Gastroesophageal sphincter (tissue), 3 donors: Measurements from ENCODE around the gene TMCO4.

ENCODE experiments used
- EP300 ChIP-seq: sonication (generic); formaldehyde crosslinking; IDR thresholded peaks from one replicate; pipeline ENCODE4 v1.6.1; 2017; ENCODE audit warnings: antibody characterized with exemption, mild to moderate bottlenecking
- POLR2A ChIP-seq, 2 donors: fragments of 450-650 bp; IDR thresholded peaks; one replicate each; pipeline ENCODE4 v1.6.1; 2017; ENCODE audit warnings: antibody characterized with exemption in 2 of 2, mild to moderate bottlenecking in 2 of 2, moderate library complexity in 1 of 2
- TF ChIP-seq, protein P1 (sequence below), 4 experiments: fragments of 200-600 bp in 2 of 4; fragments of 450-650 bp in 2 of 4; sonication (generic) in 1 of 4; IDR thresholded peaks; one replicate each; pipeline ENCODE4 v1.5.1; 2017 to 2019; ENCODE audit warnings: antibody characterized with exemption in 4 of 4, mild to moderate bottlenecking in 2 of 4, moderate library complexity in 2 of 4

DNA sequence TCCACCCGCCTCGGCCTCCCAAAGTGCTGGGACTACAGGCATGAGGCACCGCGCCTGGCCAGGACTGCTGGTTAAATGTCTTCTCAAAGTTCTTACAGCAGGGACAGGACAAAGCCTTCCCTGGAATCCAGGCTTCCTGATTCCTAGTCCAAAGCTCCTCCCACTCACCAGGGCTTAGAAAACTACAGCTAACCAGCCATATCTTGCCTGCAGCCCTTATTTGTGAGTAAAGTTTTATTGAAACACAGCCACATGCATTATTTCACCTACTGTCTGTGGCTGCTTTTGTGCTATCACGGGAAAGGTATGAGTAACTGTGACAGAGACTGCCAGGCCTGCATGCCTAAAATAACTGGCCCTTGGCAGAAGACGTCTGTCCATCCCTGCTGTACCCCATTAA is 24.4 kb downstream of the TMCO4 start:
- TF ChIP-seq, protein P1, sequence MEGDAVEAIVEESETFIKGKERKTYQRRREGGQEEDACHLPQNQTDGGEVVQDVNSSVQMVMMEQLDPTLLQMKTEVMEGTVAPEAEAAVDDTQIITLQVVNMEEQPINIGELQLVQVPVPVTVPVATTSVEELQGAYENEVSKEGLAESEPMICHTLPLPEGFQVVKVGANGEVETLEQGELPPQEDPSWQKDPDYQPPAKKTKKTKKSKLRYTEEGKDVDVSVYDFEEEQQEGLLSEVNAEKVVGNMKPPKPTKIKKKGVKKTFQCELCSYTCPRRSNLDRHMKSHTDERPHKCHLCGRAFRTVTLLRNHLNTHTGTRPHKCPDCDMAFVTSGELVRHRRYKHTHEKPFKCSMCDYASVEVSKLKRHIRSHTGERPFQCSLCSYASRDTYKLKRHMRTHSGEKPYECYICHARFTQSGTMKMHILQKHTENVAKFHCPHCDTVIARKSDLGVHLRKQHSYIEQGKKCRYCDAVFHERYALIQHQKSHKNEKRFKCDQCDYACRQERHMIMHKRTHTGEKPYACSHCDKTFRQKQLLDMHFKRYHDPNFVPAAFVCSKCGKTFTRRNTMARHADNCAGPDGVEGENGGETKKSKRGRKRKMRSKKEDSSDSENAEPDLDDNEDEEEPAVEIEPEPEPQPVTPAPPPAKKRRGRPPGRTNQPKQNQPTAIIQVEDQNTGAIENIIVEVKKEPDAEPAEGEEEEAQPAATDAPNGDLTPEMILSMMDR (IDR thresholded peaks at IDR 0.05), result no peak
- TF ChIP-seq EP300 (no peak), POLR2A (IDR thresholded peaks at IDR 0.05) (no peak)
